ENCODE data around the gene SYNGR1.

Gene SYNGR1

DNA sequence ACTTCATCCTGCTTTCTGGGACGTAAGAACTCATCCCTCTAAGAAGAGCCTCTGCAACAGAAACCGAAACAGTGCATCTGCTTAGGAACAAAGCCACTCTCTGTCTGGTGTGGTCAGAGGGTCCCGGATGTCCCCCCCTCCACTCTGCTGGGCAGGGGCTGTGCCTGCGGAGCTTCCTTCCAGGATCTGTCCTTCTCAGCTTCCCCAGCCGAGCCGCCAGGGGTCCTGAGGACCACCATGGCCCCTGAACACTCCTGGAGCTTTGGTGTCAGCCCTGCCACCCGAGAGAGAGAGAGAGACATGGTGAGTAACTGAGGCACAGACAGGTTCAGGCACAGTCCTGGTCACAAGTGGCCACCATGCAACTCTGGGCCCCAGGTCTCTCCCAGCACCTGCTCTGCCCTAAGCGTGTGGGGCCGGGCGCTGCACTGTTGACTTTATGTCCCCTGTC lies 82.6 kb downstream of the SYNGR1 start:
- DNase-seq = no peak

DNA sequence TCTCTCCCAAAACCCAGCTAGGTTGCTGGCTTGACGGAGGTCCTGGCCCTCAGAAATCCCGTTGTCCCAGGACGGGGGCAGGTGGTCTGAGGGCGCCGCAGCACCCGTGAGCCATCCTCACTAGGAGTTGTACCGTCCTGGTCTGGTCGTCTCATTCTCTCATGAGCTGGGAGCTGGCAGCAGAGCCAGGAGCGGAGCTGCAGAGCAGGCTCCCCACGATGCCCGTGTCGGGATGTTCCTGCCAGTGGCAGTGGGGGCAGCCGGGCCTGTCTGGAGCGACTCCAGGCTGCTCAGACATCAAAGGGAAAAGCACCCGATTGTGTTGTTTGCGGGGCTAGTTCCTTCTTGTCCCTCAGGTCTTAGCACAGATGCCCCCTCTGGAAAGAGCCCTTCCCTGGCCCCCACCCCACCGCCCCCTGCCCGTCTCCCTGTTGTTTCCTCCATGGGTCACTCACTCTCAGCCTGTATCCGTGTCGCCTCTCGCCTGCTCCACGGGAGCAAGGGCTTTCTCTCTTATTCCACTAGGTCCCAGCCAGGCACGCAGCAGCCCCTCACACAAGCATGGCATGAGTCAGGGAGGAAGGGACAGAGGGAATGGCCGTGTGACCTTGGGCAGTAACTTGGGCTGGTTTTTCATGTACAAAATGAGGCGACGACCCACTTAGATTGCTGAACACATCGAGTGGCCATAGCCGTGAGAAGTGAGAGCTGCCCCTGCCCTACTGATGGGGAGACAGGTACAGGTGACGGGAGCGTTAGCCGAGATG lies 83.9 kb downstream of the SYNGR1 start:
- no peak for DNase-seq

DNA sequence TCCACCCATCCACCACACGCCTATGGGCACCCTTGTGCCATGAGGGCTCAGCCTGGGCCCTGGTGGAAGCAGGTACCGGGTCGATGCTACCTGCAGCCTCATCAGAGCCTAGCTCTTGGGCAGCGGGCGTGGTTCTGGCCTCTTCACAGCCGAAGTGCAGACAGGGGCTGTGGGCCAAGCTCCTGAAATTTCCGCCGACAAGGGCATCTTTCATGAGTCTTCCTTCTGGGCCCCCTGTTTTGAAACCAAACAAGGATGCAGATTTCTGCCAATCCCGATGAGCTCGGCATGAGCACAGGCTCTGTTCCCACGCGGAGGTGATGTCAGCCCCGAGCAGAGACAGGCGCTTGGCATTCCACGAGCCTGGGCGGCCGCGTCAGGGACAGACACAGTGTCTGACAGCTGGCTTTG lies 84.5 kb downstream of the SYNGR1 start:
- DNase-seq = no peak

DNA sequence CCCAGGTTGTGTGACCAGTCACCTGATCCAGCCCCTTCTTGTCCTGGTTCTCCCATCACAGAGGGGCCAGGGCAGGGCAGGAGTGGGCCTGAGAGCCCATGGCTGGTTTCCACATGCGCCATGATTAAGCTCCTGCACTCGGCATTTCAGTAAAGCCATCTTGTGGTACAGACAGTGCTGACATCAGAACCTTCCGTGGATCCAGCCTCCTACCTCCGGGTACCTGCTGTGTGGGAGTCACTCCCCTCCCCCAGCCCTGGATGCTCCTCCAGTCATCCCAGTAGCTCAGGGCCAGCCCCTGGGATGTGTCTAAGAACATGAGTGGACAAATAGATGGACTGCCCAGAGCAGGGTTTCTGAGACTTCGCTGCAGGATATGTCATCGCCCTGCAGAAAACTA lies 84.9 kb downstream of the SYNGR1 start:
- DNase-seq = no peak

All from NCI-H1436 treated with DMSO at 0.1 percent for 48 hours (cell line).